Body of pancreas (tissue), 4 donors: ENCODE results near the gene EEPD1. TPM values are rescaled to one million over a fixed set of nuclear protein-coding genes. Genes with fewer than 3 reads are reported as not detected.
A peak's percentile ranks its signal among the peaks of the same experiment; 100 is the strongest.

Experiments used
- ATAC-seq: fragments of 150-250 bp; one replicate; pipeline ENCODE4 v1.9.1; 2016
- DNase-seq, 4 donors: peaks; one replicate each; pipeline ENCODE4 v3.0.0-alpha.2; 2019
- H3K27ac ChIP-seq, 4 donors: fragments of 200-600 bp; sonication (generic); 1 replicate in 3 of 4; 2 replicates in 1 of 4; pipeline versions ENCODE4 v1.5.1 to v1.6.1; 2016 to 2019; ENCODE audit warnings: mild to moderate bottlenecking in 1 of 4, mixed read lengths in 1 of 4, moderate library complexity in 1 of 4
- H3K27me3 ChIP-seq, 2 donors: fragments of 200-600 bp; sonication (generic); one replicate each; pipeline ENCODE4 v1.6.0; 2016; ENCODE audit warnings: mild to moderate bottlenecking in 1 of 2
- H3K36me3 ChIP-seq, 2 donors: fragments of 200-600 bp; sonication (generic); replicated peaks in 1 of 2; 2 replicates each; pipeline ENCODE4 v1.5.1; 2016; ENCODE audit warnings: low read depth in 2 of 2; ENCODE audit not compliant: insufficient read depth in 1 of 2
- H3K4me1 ChIP-seq: fragments of 200-600 bp; sonication (generic); one replicate; pipeline ENCODE4 v1.6.0; 2016
- H3K4me3 ChIP-seq, 2 donors: fragments of 200-600 bp; sonication (generic); 1 replicate in 1 of 2; 2 replicates in 1 of 2; pipeline ENCODE4 v1.5.1; 2016 to 2019
- H3K9me3 ChIP-seq, 3 donors: fragments of 200-600 bp; sonication (generic); 1 replicate in 2 of 3; 2 replicates in 1 of 3; pipeline ENCODE4 v1.5.1; 2016
- CTCF ChIP-seq, 7 experiments: fragments of 450-650 bp in 4 of 7; fragments of 200-600 bp in 3 of 7; sonication (generic) in 3 of 7; IDR thresholded peaks; one replicate each; pipeline ENCODE4 v1.5.1; 2016 to 2019; ENCODE audit warnings: antibody characterized with exemption in 7 of 7
- POLR2A ChIP-seq, 3 donors: fragments of 450-650 bp; IDR thresholded peaks; one replicate each; pipeline ENCODE4 v1.6.1; 2016; ENCODE audit warnings: antibody characterized with exemption in 3 of 3, mild to moderate bottlenecking in 2 of 3
- WGBS, 2 donors: methylation state at CpG; one replicate each; pipeline ENCODE4 v1.1.5; 2017; 5-methylcytosine and 5-hydroxymethylcytosine counted together
- intact Hi-C: fragments of 100-400 bp; cut with DNase I; formaldehyde crosslinking; loops from one replicate; pipeline ENCODE4 v1.15.1; 2023
- total RNA-seq, 2 donors: library from RNA; depleted of rRNA; stranded (reverse); fragments of >200 nt; gene quantifications; one replicate each; pipeline ENCODE4 v1.1.0, GENCODE V29; 2016

The EEPD1 gene
- total RNA-seq, 2 donors from 2014 or later: 13.5 to 24.1 TPM

- intact Hi-C loops: no loop called here
- no peak for TF ChIP-seq POLR2A (IDR thresholded peaks at IDR 0.05)
- no peak for TF ChIP-seq CTCF (IDR thresholded peaks at IDR 0.05)
Observed at GRCh38 chr7:36141850-36142249, 11.2 kb upstream of the EEPD1 start.

DNA sequence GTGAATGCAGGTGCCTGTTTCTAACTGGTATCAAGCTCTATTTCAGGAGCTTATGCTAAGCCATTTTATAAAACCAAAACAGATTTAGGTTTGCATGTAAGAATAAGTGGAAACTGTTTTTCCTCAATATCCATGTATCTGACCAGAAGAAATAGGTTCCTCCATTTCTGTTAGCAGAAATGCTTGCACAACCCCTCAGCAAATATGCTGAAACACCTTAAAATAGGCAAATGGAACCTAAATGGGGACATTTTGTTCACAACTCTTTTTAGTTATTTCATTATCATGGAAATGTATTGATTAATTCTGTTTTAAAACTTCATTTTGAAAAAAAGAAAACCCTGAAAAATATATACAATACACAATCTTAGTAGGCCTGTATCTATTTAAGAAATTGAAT is 8.9 kb upstream of the EEPD1 start:
- DNase-seq (no peak), ATAC-seq (no peak)
- no peak overlapping the region for H3K4me3 ChIP-seq
- TF ChIP-seq CTCF (IDR thresholded peaks at IDR 0.05) (no peak), POLR2A (IDR thresholded peaks at IDR 0.05) (no peak)
- H3K27ac ChIP-seq: no peak overlapping the region
- H3K4me1 ChIP-seq: peaks cover 18% of the 10 kb centered on the region
- intact Hi-C loops: no loop called here
- H3K9me3 ChIP-seq: peaks cover 0 to 5% (median 0%) of the 10 kb centered on the region in 3 donors
- H3K36me3 ChIP-seq: no peaks in the 10 kb centered on the region
- H3K27me3 ChIP-seq: no peaks in the 10 kb centered on the region

More at GRCh38 chr7:36141850-36142249, 11.2 kb upstream of the EEPD1 start:
- H3K9me3 ChIP-seq: no peaks in the 10 kb centered on the region
- no peak overlapping the region for H3K4me3 ChIP-seq
- ATAC-seq (no peak), DNase-seq (no peak)
- peak overlapping the region in 3 of 4 donors; percentile 9 to 51 (median 32) for H3K27ac ChIP-seq
- peaks cover 31% of the 10 kb centered on the region for H3K4me1 ChIP-seq
- H3K36me3 ChIP-seq: no peaks in the 10 kb centered on the region
- no peaks in the 10 kb centered on the region for H3K27me3 ChIP-seq

GRCh38 chr7:36145686-36146085 is 7.4 kb upstream of the EEPD1 start:
- no peak for DNase-seq
- H3K27ac ChIP-seq: no peak overlapping the region
- no peak overlapping the region for H3K4me3 ChIP-seq
- no peak for ATAC-seq
- peaks cover 18% of the 10 kb centered on the region for H3K4me1 ChIP-seq
- no peaks in the 10 kb centered on the region for H3K27me3 ChIP-seq
- H3K36me3 ChIP-seq: no peaks in the 10 kb centered on the region
- peaks cover 0 to 5% (median 0%) of the 10 kb centered on the region in 3 donors for H3K9me3 ChIP-seq
- 70 to 71% methylated on average over 1 of the region's 1 CpG for WGBS, 2 donors
- intact Hi-C loops: no loop called here
- TF ChIP-seq POLR2A (IDR thresholded peaks at IDR 0.05) (no peak), CTCF (IDR thresholded peaks at IDR 0.05) (no peak)

- intact Hi-C loops: no loop called here
- H3K9me3 ChIP-seq: peaks cover 0 to 5% (median 0%) of the 10 kb centered on the region in 3 donors
- WGBS, 2 donors: 90 to 96% methylated on average over 3 to 4 of the region's 4 CpGs
Observed at GRCh38 chr7:36147361-36147760, 5.7 kb upstream of the EEPD1 start.

More at GRCh38 chr7:36147361-36147760, 5.7 kb upstream of the EEPD1 start:
- peaks cover 9% of the 10 kb centered on the region for H3K4me1 ChIP-seq
- no peak for DNase-seq
- no peak for TF ChIP-seq POLR2A (IDR thresholded peaks at IDR 0.05)
- no peak for TF ChIP-seq CTCF (IDR thresholded peaks at IDR 0.05)
- no peak overlapping the region for H3K4me3 ChIP-seq
- H3K27ac ChIP-seq: no peak overlapping the region
- H3K36me3 ChIP-seq: no peaks in the 10 kb centered on the region
- no peak for ATAC-seq
- H3K27me3 ChIP-seq: no peaks in the 10 kb centered on the region
